ENCODE results near the gene VWA2. TPM values are rescaled to one million over a fixed set of nuclear protein-coding genes. Genes with fewer than 3 reads are reported as not detected.

The VWA2 gene
- polyA plus RNA-seq, 1 of the 3 experiments (the other 2 are of a cell fraction) = not detected

- Histone ChIP-seq H3K4me2 (no peak overlapping the region), H3F3A (replicated peaks; ENCODE audit: insufficient read depth) (no peaks in the 10 kb centered on the region), H3K79me2 (ENCODE audit: insufficient read depth) (no peaks in the 10 kb centered on the region), H3K4me1 (ENCODE audit: control insufficient read depth in 1 of 2, insufficient read depth in 2 of 2, low read depth in 1 of 2, low read length in 1 of 2) (no peaks in the 10 kb centered on the region), H3K27ac (ENCODE audit: low read depth in 2 of 2, low read length in 1 of 2) (no peak overlapping the region), H4K20me1 (ENCODE audit: insufficient read depth) (no peaks in the 10 kb centered on the region), H3K4me3 (ENCODE audit: low read depth in 2 of 2, low read length in 1 of 2) (no peak overlapping the region), H3K27me3 (ENCODE audit: insufficient read depth) (no peaks in the 10 kb centered on the region), H3K9me3 (no peaks in the 10 kb centered on the region), H3K9me2 (no peaks in the 10 kb centered on the region), H2AFZ (ENCODE audit: low read depth) (no peak overlapping the region), H3K9ac (no peak overlapping the region), H3K36me3 (replicated peaks in 1 of 2; ENCODE audit: control insufficient read depth in 1 of 2, insufficient read depth in 2 of 2, low read length in 1 of 2) (no peaks in the 10 kb centered on the region)
- TF ChIP-seq, protein P1, sequence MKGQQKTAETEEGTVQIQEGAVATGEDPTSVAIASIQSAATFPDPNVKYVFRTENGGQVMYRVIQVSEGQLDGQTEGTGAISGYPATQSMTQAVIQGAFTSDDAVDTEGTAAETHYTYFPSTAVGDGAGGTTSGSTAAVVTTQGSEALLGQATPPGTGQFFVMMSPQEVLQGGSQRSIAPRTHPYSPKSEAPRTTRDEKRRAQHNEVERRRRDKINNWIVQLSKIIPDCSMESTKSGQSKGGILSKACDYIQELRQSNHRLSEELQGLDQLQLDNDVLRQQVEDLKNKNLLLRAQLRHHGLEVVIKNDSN (IDR thresholded peaks at IDR 0.05; ENCODE audit: borderline replicate concordance, low read depth) = no peak
- TF ChIP-seq EZH2phosphoT487 (IDR thresholded peaks at IDR 0.05; ENCODE audit: borderline replicate concordance, low read depth) (no peak), YY1 (IDR thresholded peaks at IDR 0.05; ENCODE audit: low read depth) (no peak), MXI1 (IDR thresholded peaks at IDR 0.05; ENCODE audit: low read depth, low read length) (no peak), REST (IDR thresholded peaks at IDR 0.05; ENCODE audit: low read depth, low read length) (no peak), FOXJ3 (CRISPR knock-in tag; IDR thresholded peaks at IDR 0.05) (no peak), GATA2 (CRISPR knock-in tag; IDR thresholded peaks at IDR 0.05) (no peak), EP300 (IDR thresholded peaks at IDR 0.05; ENCODE audit: borderline replicate concordance in 1 of 2, low read depth in 1 of 2, low read length in 1 of 2) (no peak), RFX5 (IDR thresholded peaks at IDR 0.05; ENCODE audit: low read length) (no peak), RCOR1 (IDR thresholded peaks at IDR 0.05; ENCODE audit: low read length) (no peak)
- ChIA-PET CTCF (no interaction called here), POLR2A (no interaction called here)
- DNase-seq = no peak
- WGBS (ENCODE audit: low lambda C conversion rate) = 82% methylated on average over 8 of the region's 8 CpGs
Observed at GRCh38 chr10:114189700-114190099, 49.4 kb upstream of the VWA2 start.

- Histone ChIP-seq H3K27me3 (ENCODE audit: insufficient read depth) (no peaks in the 10 kb centered on the region), H3K79me2 (ENCODE audit: insufficient read depth) (no peaks in the 10 kb centered on the region), H2AFZ (ENCODE audit: low read depth) (no peak overlapping the region), H3K27ac (ENCODE audit: low read depth in 2 of 2, low read length in 1 of 2) (no peak overlapping the region), H3K36me3 (replicated peaks in 1 of 2; ENCODE audit: control insufficient read depth in 1 of 2, insufficient read depth in 2 of 2, low read length in 1 of 2) (no peaks in the 10 kb centered on the region), H3F3A (replicated peaks; ENCODE audit: insufficient read depth) (no peaks in the 10 kb centered on the region), H4K20me1 (ENCODE audit: insufficient read depth) (no peaks in the 10 kb centered on the region), H3K9me3 (no peaks in the 10 kb centered on the region), H3K9me2 (no peaks in the 10 kb centered on the region), H3K4me3 (ENCODE audit: low read depth in 2 of 2, low read length in 1 of 2) (no peak overlapping the region), H3K4me1 (ENCODE audit: control insufficient read depth in 1 of 2, insufficient read depth in 2 of 2, low read depth in 1 of 2, low read length in 1 of 2) (no peaks in the 10 kb centered on the region), H3K4me2 (no peak overlapping the region), H3K9ac (no peak overlapping the region)
- POLR2A ChIA-PET = no interaction called here
- 26% methylated on average over 2 of the region's 2 CpGs for WGBS (ENCODE audit: low lambda C conversion rate)
- no peak for DNase-seq
- CTCF ChIA-PET = no interaction called here
- no peak for TF ChIP-seq YY1 (IDR thresholded peaks at IDR 0.05; ENCODE audit: low read depth)
Observed at GRCh38 chr10:114195079-114195478, 44.0 kb upstream of the VWA2 start.

All from SK-N-SH (cell line).